ENCODE results near the gene KIRREL3.
"Not testable (repeated sequence)": the region's sequence is repeated elsewhere in the genome, so short reads cannot be mapped to it uniquely, and the experiment has no call there.

KIRREL3 gene

GRCh38 chr11:126996036-126996804 is 4.3 kb downstream of the KIRREL3 start:
- DNase-seq: no peak

GRCh38 chr11:126993599-126993998 is 7.0 kb downstream of the KIRREL3 start:
- no peak for DNase-seq

- no peak for DNase-seq
Observed at GRCh38 chr11:126992804-126993111, 7.8 kb downstream of the KIRREL3 start.

GRCh38 chr11:126992065-126992803 is 8.3 kb downstream of the KIRREL3 start:
- DNase-seq: no peak

GRCh38 chr11:126991596-126991995 is 9.0 kb downstream of the KIRREL3 start:
- no peak for DNase-seq

GRCh38 chr11:126990716-126991480 is 9.7 kb downstream of the KIRREL3 start:
- DNase-seq: no peak

- peak; percentile 34 for DNase-seq
Observed at GRCh38 chr11:126989942-126990715, 10.4 kb downstream of the KIRREL3 start.

GRCh38 chr11:126988655-126989054 is 11.9 kb downstream of the KIRREL3 start:
- DNase-seq: no peak

- DNase-seq: no peak
Observed at GRCh38 chr11:126981635-126982034, 18.9 kb downstream of the KIRREL3 start.

GRCh38 chr11:126978911-126979310 is 21.7 kb downstream of the KIRREL3 start:
- no peak for DNase-seq

GRCh38 chr11:126978165-126978564 is 22.4 kb downstream of the KIRREL3 start:
- DNase-seq: no peak

- DNase-seq: no peak
Observed at GRCh38 chr11:126973051-126973450, 27.5 kb downstream of the KIRREL3 start.

GRCh38 chr11:126971305-126971704 is 29.3 kb downstream of the KIRREL3 start:
- DNase-seq: no peak

GRCh38 chr11:126969865-126970479 is 30.6 kb downstream of the KIRREL3 start:
- no peak for DNase-seq

GRCh38 chr11:126968915-126969314 is 31.7 kb downstream of the KIRREL3 start:
- DNase-seq: no peak

GRCh38 chr11:126965331-126965730 is 35.2 kb downstream of the KIRREL3 start:
- no peak for DNase-seq

GRCh38 chr11:126963603-126964363 is 36.8 kb downstream of the KIRREL3 start:
- no peak for DNase-seq

GRCh38 chr11:126963115-126963514 is 37.5 kb downstream of the KIRREL3 start:
- no peak for DNase-seq

GRCh38 chr11:126959700-126960099 is 40.9 kb downstream of the KIRREL3 start:
- DNase-seq: no peak

GRCh38 chr11:126956635-126957034 is 43.9 kb downstream of the KIRREL3 start:
- no peak for DNase-seq

GRCh38 chr11:126952533-126952932 is 48.0 kb downstream of the KIRREL3 start:
- DNase-seq: not testable (repeated sequence)

- DNase-seq: no peak
Observed at GRCh38 chr11:126951465-126951864, 49.1 kb downstream of the KIRREL3 start.
